Nephron progenitor cell (in vitro differentiated cells): ENCODE results near the gene PARD3B.

Experiments
- DNase-seq: peaks from one replicate; pipeline ENCODE4 v3.0.0; 2021
- H3K27ac Mint-ChIP-seq: 2 replicates; pipeline ENCODE4 v1.8.0; 2021; ENCODE audit warnings: mild to moderate bottlenecking, moderate library complexity, mixed read lengths
- H3K27me3 Mint-ChIP-seq: 2 replicates; pipeline ENCODE4 v1.8.0; 2021; ENCODE audit warnings: mild to moderate bottlenecking, low read depth, mixed read lengths; ENCODE audit not compliant: poor library complexity
- H3K36me3 Mint-ChIP-seq: 2 replicates; pipeline ENCODE4 v1.8.0; 2021; ENCODE audit warnings: low read depth, mixed read lengths
- H3K4me1 Mint-ChIP-seq: 2 replicates; pipeline ENCODE4 v1.8.0; 2021; ENCODE audit warnings: mixed read lengths
- H3K4me3 Mint-ChIP-seq: 2 replicates; pipeline ENCODE4 v1.8.0; 2021; ENCODE audit warnings: mild to moderate bottlenecking, moderate library complexity, mixed read lengths
- H3K9me3 Mint-ChIP-seq: 2 replicates; pipeline ENCODE4 v1.8.0; 2021; ENCODE audit warnings: mild to moderate bottlenecking, moderate library complexity, mixed read lengths
- CTCF ChIP-seq: fragments of 200-600 bp; sonication (generic); IDR thresholded peaks from 2 replicates; pipeline ENCODE4 v1.5.0; 2021; ENCODE audit warnings: antibody characterized with exemption

The PARD3B gene

GRCh38 chr2:204585930-204586329 is 40.7 kb downstream of the PARD3B start:
- Mint-ChIP-seq H3K36me3 (peaks cover 10% of the 10 kb centered on the region), H3K4me1 (no peaks in the 10 kb centered on the region), H3K27ac (no peak overlapping the region), H3K9me3 (peaks cover 16% of the 10 kb centered on the region), H3K27me3 (peaks cover 3% of the 10 kb centered on the region), H3K4me3 (no peak overlapping the region)
- TF ChIP-seq CTCF: no peak
- no peak for DNase-seq

- no peak for TF ChIP-seq CTCF
- peaks cover 10% of the 10 kb centered on the region for H3K36me3 Mint-ChIP-seq
- H3K27ac Mint-ChIP-seq: no peak overlapping the region
- H3K27me3 Mint-ChIP-seq: peaks cover 3% of the 10 kb centered on the region
- H3K4me3 Mint-ChIP-seq: no peak overlapping the region
- DNase-seq: no peak
- peaks cover 3% of the 10 kb centered on the region for H3K4me1 Mint-ChIP-seq
- H3K9me3 Mint-ChIP-seq: peaks cover 16% of the 10 kb centered on the region
Observed at GRCh38 chr2:204586444-204587180, 41.3 kb downstream of the PARD3B start.

- DNase-seq: no peak
- Mint-ChIP-seq H3K27ac (no peak overlapping the region), H3K9me3 (peaks cover 16% of the 10 kb centered on the region), H3K27me3 (peaks cover 3% of the 10 kb centered on the region), H3K4me1 (peaks cover 9% of the 10 kb centered on the region), H3K4me3 (no peak overlapping the region), H3K36me3 (peaks cover 10% of the 10 kb centered on the region)
- TF ChIP-seq CTCF: no peak
Observed at GRCh38 chr2:204590063-204590462, 44.8 kb downstream of the PARD3B start.

- Mint-ChIP-seq H3K4me3 (no peak overlapping the region), H3K27me3 (peaks cover 3% of the 10 kb centered on the region), H3K36me3 (peaks cover 10% of the 10 kb centered on the region), H3K4me1 (peaks cover 9% of the 10 kb centered on the region), H3K9me3 (peaks cover 16% of the 10 kb centered on the region), H3K27ac (no peak overlapping the region)
- TF ChIP-seq CTCF: no peak
- no peak for DNase-seq
Observed at GRCh38 chr2:204591225-204591624, 46.0 kb downstream of the PARD3B start.

GRCh38 chr2:204604061-204604460 is 58.8 kb downstream of the PARD3B start:
- Mint-ChIP-seq H3K27ac (no peak overlapping the region), H3K9me3 (peaks cover 15% of the 10 kb centered on the region)

More at GRCh38 chr2:204604061-204604460, 58.8 kb downstream of the PARD3B start:
- TF ChIP-seq CTCF: no peak
- no peaks in the 10 kb centered on the region for H3K4me1 Mint-ChIP-seq
- no peak for DNase-seq
- H3K27me3 Mint-ChIP-seq: peaks cover 4% of the 10 kb centered on the region
- H3K4me3 Mint-ChIP-seq: no peak overlapping the region
- peaks cover 5% of the 10 kb centered on the region for H3K36me3 Mint-ChIP-seq
